Loucy (cell line): ENCODE measurements around the gene CNTNAP2.

Experiments
- H2AFZ ChIP-seq: fragments of 200-600 bp; sonication (generic); 2 replicates; pipeline ENCODE4 v1.6.0; 2016; ENCODE audit warnings: antibody characterized with exemption, mild to moderate bottlenecking, low read length, moderate library complexity
- H3F3A ChIP-seq: fragments of 200-600 bp; 2 replicates; pipeline ENCODE4 v1.6.0; 2016; ENCODE audit warnings: antibody characterized with exemption, low read depth, mild to moderate bottlenecking
- H3K27me3 ChIP-seq: fragments of 200-600 bp; sonication (generic); 2 replicates; pipeline ENCODE4 v1.6.1; 2014; ENCODE audit warnings: low read length, mild to moderate bottlenecking; ENCODE audit not compliant: insufficient read depth, poor library complexity, severe bottlenecking
- H3K36me3 ChIP-seq: fragments of 200-600 bp; sonication (generic); 2 replicates; pipeline ENCODE4 v1.6.1; 2016; ENCODE audit warnings: low read length; ENCODE audit not compliant: insufficient read depth
- H3K4me1 ChIP-seq: fragments of 200-600 bp; sonication (generic); 2 replicates; pipeline ENCODE4 v1.5.1; 2014; ENCODE audit warnings: low read length, mild to moderate bottlenecking; ENCODE audit not compliant: insufficient read depth, poor library complexity, severe bottlenecking
- H3K4me2 ChIP-seq: fragments of 200-600 bp; sonication (generic); 2 replicates; pipeline ENCODE4 v1.6.0; 2014; ENCODE audit warnings: antibody characterized with exemption, low read length, low read depth, mild to moderate bottlenecking; ENCODE audit not compliant: poor library complexity, severe bottlenecking
- H3K4me3 ChIP-seq: fragments of 200-600 bp; sonication (generic); 2 replicates; pipeline ENCODE4 v1.5.1; 2014; ENCODE audit warnings: low read length, mild to moderate bottlenecking, mixed read lengths; ENCODE audit not compliant: poor library complexity, severe bottlenecking
- H3K79me2 ChIP-seq: fragments of 200-600 bp; sonication (generic); 2 replicates; pipeline ENCODE4 v1.6.1; 2014; ENCODE audit warnings: low read length; ENCODE audit not compliant: insufficient read depth
- H3K9ac ChIP-seq: fragments of 200-600 bp; sonication (generic); 2 replicates; pipeline ENCODE4 v1.6.0; 2014; ENCODE audit warnings: mild to moderate bottlenecking, low read depth, low read length, moderate library complexity; ENCODE audit not compliant: poor library complexity, severe bottlenecking
- H3K9me2 ChIP-seq: fragments of 200-600 bp; sonication (generic); replicated peaks from 2 replicates; pipeline ENCODE4 v1.6.1; 2016; ENCODE audit warnings: low read depth, low read length, mixed read lengths
- H3K9me3 ChIP-seq: fragments of 200-600 bp; sonication (generic); 2 replicates; pipeline ENCODE4 v1.6.1; 2014; ENCODE audit warnings: mild to moderate bottlenecking, antibody characterized with exemption, low read length, low read depth; ENCODE audit not compliant: insufficient read depth
- H4K20me1 ChIP-seq: fragments of 200-600 bp; sonication (generic); 2 replicates; pipeline ENCODE4 v1.6.0; 2014; ENCODE audit warnings: antibody characterized with exemption, low read length, mild to moderate bottlenecking; ENCODE audit not compliant: insufficient read depth, poor library complexity, severe bottlenecking
- CTCF ChIP-seq: fragments of 200-600 bp; sonication (generic); conservative IDR thresholded peaks from 2 replicates; pipeline ENCODE4 v1.5.1; 2014; ENCODE audit warnings: mild to moderate bottlenecking, antibody characterized with exemption, low read length
- EZH2phosphoT487 ChIP-seq: fragments of 200-600 bp; IDR thresholded peaks from 2 replicates; pipeline ENCODE4 v1.6.1; 2018; ENCODE audit warnings: antibody characterized with exemption, mild to moderate bottlenecking, moderate library complexity, borderline replicate concordance

Gene CNTNAP2

GRCh38 chr7:147859486-147859885, 1742.9 kb downstream of the CNTNAP2 start:
- H3F3A ChIP-seq, result no peaks in the 10 kb centered on the region
- H3K36me3 ChIP-seq, result no peaks in the 10 kb centered on the region
- no peaks in the 10 kb centered on the region for H3K79me2 ChIP-seq
- no peak overlapping the region for H3K9ac ChIP-seq
- H3K9me2 ChIP-seq, result no peaks in the 10 kb centered on the region
- H3K9me3 ChIP-seq, result no peaks in the 10 kb centered on the region
- TF ChIP-seq CTCF (no peak), EZH2phosphoT487 (no peak)
- no peaks in the 10 kb centered on the region for H4K20me1 ChIP-seq
- H3K27me3 ChIP-seq, result no peaks in the 10 kb centered on the region
- H3K4me3 ChIP-seq, result no peak overlapping the region
- no peak overlapping the region for H2AFZ ChIP-seq
- no peaks in the 10 kb centered on the region for H3K4me1 ChIP-seq
- no peak overlapping the region for H3K4me2 ChIP-seq

DNA sequence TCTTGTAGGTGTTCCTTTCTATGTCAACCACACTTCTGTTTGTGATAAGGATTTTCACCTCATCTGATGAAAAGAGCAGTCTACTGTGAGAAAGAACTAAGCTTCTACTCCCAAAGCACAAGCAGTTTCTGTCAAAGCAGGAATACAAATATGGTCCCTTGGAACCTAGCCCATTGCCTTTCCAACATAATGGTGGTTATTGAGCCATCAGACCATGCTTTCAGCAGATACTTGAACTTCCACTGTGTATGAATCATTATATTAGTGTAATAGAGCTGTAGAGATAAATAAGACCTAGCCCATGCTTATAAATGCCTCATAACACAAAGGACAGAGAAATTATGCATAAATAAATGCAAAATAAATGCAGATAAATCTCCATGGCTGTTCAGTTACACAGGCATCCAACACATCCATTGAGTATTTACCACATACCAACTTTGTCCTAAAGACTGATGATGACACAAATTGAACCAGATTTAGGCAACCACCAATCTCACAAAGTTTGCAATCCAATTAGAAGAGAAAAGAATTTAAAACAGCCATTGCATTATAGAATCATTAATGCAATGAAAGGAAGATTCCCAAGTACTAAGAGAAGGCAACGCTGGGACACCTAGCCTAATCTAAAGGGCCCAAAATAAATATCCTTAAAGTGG, 1744.6 kb downstream of the CNTNAP2 start:
- Histone ChIP-seq H3K4me3 (no peak overlapping the region), H3K36me3 (no peaks in the 10 kb centered on the region), H3K79me2 (no peaks in the 10 kb centered on the region), H3K4me1 (no peaks in the 10 kb centered on the region), H3K9me3 (no peaks in the 10 kb centered on the region), H3K4me2 (no peak overlapping the region), H3K9ac (no peak overlapping the region), H4K20me1 (no peaks in the 10 kb centered on the region), H2AFZ (no peak overlapping the region), H3K27me3 (no peaks in the 10 kb centered on the region), H3F3A (no peaks in the 10 kb centered on the region), H3K9me2 (no peaks in the 10 kb centered on the region)
- no peak for TF ChIP-seq CTCF
- no peak for TF ChIP-seq EZH2phosphoT487

- TF ChIP-seq EZH2phosphoT487 (no peak), CTCF (no peak)
- H3K9me3 ChIP-seq, result no peaks in the 10 kb centered on the region
- H4K20me1 ChIP-seq, result no peaks in the 10 kb centered on the region
- H3K36me3 ChIP-seq, result no peaks in the 10 kb centered on the region
- H3K9ac ChIP-seq, result no peak overlapping the region
- no peaks in the 10 kb centered on the region for H3K9me2 ChIP-seq
- no peak overlapping the region for H3K4me3 ChIP-seq
- no peaks in the 10 kb centered on the region for H3K27me3 ChIP-seq
- H3K4me2 ChIP-seq, result no peak overlapping the region
- H2AFZ ChIP-seq, result no peak overlapping the region
- H3K79me2 ChIP-seq, result no peaks in the 10 kb centered on the region
- H3K4me1 ChIP-seq, result no peaks in the 10 kb centered on the region
- H3F3A ChIP-seq, result no peaks in the 10 kb centered on the region
Observed at GRCh38 chr7:147861945-147862344, 1745.3 kb downstream of the CNTNAP2 start.
